Measurements from ENCODE around the gene SLC26A4. TPM values are rescaled to one million over a fixed set of nuclear protein-coding genes. Genes with fewer than 3 reads are reported as not detected.

SLC26A4 gene
- total RNA-seq, 1 experiment from 2014 or later: 0.24 TPM

DNA sequence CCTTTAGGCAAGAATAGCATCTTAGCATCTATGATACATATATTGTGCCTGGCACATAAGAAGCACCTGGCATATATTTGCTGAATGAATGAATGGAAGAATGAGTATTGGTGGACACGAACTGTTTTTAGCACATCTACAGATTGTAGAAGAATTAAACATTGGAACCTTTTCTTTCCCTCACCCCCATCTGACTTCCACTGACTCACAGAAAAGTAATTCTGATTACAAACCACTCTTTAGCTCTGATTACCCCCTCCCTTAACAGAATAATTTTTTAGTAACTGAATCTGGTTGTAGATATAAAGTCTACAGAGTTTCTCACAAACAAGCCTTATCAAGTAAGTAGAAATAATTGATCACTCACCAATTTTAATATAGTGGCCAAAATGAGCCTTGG lies 31.9 kb downstream of the SLC26A4 start:
- Histone ChIP-seq H3K27ac (no peak overlapping the region), H3K4me3 (no peak overlapping the region), H3K9me3 (replicated peaks) (no peaks in the 10 kb centered on the region), H3K27me3 (replicated peaks) (no peaks in the 10 kb centered on the region; the same call in 1 of the 2 replicates), H3K4me1 (replicated peaks) (peaks cover 4% of the 10 kb centered on the region; the same call in 1 of the 2 replicates), H3K36me3 (no peaks in the 10 kb centered on the region)
- DNase-seq (ENCODE audit: low read depth in 1 of 2, low spot score in 2 of 2): no peak

DNA sequence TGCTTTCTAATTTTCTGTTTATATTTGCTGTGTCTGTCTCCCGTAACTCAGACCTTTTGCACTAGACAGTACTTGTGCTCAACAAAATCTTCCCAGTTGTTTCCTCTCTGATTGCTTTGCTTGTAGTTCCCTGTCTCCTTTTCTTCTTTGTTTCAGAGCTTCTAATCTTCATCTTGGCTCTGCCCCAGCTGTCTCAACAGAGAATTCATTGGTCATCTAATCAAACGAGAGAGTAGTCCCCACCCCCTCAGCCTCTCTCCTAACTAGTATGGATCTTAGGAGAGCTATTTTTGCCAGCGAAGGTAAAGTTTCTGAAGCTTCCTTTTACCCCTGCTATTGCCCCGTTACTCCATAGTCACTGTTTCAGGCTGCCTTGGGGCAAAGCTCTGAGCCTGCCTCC lies 32.8 kb downstream of the SLC26A4 start:
- H3K27me3 ChIP-seq (replicated peaks): no peaks in the 10 kb centered on the region; the same call in 1 of the 2 replicates
- DNase-seq (ENCODE audit: low read depth in 1 of 2, low spot score in 2 of 2): no peak
- H3K4me3 ChIP-seq: no peak overlapping the region
- no peaks in the 10 kb centered on the region for H3K36me3 ChIP-seq
- no peak overlapping the region for H3K27ac ChIP-seq
- no peaks in the 10 kb centered on the region; the same call in 1 of the 2 replicates for H3K4me1 ChIP-seq (replicated peaks)
- H3K9me3 ChIP-seq (replicated peaks): no peaks in the 10 kb centered on the region

DNA sequence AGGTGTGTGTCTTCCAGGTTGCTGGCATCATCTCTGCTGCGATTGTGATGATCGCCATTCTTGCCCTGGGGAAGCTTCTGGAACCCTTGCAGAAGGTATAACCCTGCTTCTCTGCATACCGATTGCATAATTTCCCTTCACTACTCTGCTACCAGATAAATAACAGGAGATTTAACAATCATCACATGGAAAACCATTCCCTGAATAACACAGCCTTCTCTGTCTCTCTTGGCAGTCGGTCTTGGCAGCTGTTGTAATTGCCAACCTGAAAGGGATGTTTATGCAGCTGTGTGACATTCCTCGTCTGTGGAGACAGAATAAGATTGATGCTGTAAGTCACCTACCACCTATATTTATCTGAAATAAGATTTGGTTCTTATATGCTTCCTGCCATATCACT lies 33.8 kb downstream of the SLC26A4 start:
- no peak overlapping the region for H3K27ac ChIP-seq
- no peak for DNase-seq (ENCODE audit: low read depth in 1 of 2, low spot score in 2 of 2)

DNA sequence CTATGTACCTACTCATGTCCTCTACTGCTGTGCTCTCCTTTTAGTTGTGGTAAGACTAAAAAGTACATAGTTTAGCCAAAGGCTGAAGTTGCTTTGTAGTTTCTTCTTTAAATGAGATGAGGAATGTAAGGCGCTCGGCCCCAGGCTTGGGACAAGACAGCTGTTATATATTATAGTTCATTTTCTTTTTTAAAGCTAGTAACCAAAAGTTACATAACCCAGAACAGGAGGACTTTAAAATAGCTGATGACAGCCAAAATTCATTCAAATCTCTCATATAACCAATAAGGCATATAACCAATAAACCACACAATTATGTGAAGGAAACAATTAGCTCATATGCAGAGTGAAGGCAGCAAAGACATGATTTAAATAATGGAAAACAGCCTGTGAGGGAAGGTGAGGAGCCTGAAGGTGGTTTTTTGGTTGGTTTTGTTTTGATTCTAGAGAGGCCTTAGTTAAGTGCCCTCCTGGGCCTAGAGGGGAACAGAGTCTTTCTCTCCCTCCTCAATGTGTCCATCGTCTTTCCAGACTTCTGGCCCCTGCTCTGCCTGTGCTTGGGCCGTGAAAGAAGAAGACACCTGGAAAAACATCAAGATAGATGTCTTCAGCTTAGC lies 35.8 kb downstream of the SLC26A4 start:
- H3K36me3 ChIP-seq: no peaks in the 10 kb centered on the region
- H3K9me3 ChIP-seq (replicated peaks): no peaks in the 10 kb centered on the region
- no peaks in the 10 kb centered on the region; the same call in 1 of the 2 replicates for H3K27me3 ChIP-seq (replicated peaks)
- no peak for DNase-seq (ENCODE audit: low read depth in 1 of 2, low spot score in 2 of 2)
- no peak overlapping the region for H3K27ac ChIP-seq
- H3K4me3 ChIP-seq: no peak overlapping the region
- H3K4me1 ChIP-seq (replicated peaks): no peaks in the 10 kb centered on the region; the same call in 1 of the 2 replicates

More for the DNA sequence above, 33.8 kb downstream of the SLC26A4 start:
- Histone ChIP-seq H3K9me3 (replicated peaks) (no peaks in the 10 kb centered on the region), H3K36me3 (no peaks in the 10 kb centered on the region), H3K4me3 (no peak overlapping the region), H3K27me3 (replicated peaks) (no peaks in the 10 kb centered on the region; the same call in 1 of the 2 replicates), H3K4me1 (replicated peaks) (no peaks in the 10 kb centered on the region; the same call in 1 of the 2 replicates)

DNA sequence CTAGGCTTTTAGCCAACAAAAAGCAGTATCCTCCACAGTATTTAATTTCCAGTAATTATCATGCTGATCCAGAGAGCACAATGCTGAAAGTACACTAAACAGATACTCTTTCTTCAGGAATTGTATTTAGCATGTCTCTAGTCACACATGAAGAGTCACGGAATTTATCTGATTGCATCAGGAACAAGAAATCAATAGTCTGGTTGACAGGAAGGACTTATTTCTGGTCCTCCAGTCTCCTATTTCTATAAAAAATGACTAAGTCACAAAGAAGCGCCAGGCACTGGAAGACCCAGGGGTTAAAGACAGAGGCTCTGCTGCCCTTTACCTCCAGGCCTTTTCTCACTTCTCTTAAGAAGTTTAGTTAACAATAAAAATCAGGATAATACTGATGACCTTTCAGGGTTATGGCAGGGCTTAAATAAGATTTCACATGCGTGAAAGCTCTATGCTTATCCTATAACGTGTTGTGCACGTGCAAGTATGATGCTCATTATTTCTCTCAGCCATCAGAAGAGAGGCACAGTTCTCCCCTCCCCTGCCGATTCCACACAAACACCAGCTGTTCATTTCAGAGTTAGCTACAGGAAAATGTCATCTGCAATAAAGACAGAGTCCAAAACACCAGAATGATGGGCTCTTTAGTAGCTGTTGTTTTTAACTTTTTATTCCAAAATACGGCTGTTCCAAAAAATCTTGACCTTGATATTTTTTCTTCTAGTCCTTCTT lies 36.9 kb downstream of the SLC26A4 start:
- H3K4me1 ChIP-seq (replicated peaks): no peaks in the 10 kb centered on the region; the same call in 1 of the 2 replicates
- no peaks in the 10 kb centered on the region; the same call in 1 of the 2 replicates for H3K27me3 ChIP-seq (replicated peaks)
- DNase-seq (ENCODE audit: low read depth in 1 of 2, low spot score in 2 of 2): no peak
- no peaks in the 10 kb centered on the region for H3K9me3 ChIP-seq (replicated peaks)
- no peak overlapping the region for H3K4me3 ChIP-seq
- H3K36me3 ChIP-seq: no peaks in the 10 kb centered on the region
- H3K27ac ChIP-seq: no peak overlapping the region

DNA sequence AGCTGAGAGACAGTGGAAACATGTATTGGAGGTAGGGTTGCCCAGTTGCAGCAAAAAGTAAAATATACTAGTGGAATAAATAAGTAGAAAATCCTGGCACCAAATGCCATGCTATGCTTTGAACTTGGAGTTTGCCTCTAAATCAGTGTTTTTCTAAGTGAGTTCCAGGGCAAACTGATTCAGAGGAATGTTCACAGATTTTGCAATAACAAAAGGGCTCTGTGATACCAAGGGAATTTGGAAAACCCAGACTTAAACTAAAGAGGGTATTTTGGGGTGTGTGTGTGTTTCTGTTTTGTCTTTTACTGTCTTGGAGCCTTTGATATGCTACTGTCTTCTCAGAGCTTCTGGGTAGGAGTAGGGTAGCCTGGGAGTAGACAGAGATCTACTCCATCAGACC lies 39.9 kb downstream of the SLC26A4 start:
- H3K4me1 ChIP-seq (replicated peaks): no peaks in the 10 kb centered on the region
- no peak overlapping the region for H3K4me3 ChIP-seq
- no peaks in the 10 kb centered on the region; the same call in 1 of the 2 replicates for H3K27me3 ChIP-seq (replicated peaks)
- DNase-seq (ENCODE audit: low read depth in 1 of 2, low spot score in 2 of 2): no peak
- H3K9me3 ChIP-seq (replicated peaks): no peaks in the 10 kb centered on the region
- no peaks in the 10 kb centered on the region for H3K36me3 ChIP-seq
- H3K27ac ChIP-seq: no peak overlapping the region

DNA sequence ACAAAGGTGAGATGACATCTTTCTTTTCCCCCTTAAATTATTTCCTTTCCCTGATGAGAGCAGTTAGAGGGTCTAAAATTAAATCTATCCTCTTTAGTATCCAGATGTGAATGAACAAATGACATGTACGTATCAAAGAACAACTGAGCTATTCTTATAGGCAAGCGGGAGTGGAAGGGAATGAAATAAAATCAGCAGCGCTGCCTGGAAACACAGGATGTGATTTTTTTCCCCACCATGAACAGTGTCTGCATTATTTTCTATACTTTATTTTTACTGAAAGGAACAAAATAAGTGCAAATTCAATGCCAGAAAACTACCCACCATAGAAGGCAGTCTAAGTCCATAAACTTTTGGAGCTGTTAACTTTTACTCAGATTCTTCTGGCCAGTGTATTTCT lies 40.6 kb downstream of the SLC26A4 start:
- Histone ChIP-seq H3K36me3 (no peaks in the 10 kb centered on the region), H3K27ac (no peak overlapping the region), H3K27me3 (replicated peaks) (no peaks in the 10 kb centered on the region; the same call in 1 of the 2 replicates), H3K4me3 (no peak overlapping the region), H3K4me1 (replicated peaks) (no peaks in the 10 kb centered on the region), H3K9me3 (replicated peaks) (no peaks in the 10 kb centered on the region)
- DNase-seq (ENCODE audit: low read depth in 1 of 2, low spot score in 2 of 2): no peak

DNA sequence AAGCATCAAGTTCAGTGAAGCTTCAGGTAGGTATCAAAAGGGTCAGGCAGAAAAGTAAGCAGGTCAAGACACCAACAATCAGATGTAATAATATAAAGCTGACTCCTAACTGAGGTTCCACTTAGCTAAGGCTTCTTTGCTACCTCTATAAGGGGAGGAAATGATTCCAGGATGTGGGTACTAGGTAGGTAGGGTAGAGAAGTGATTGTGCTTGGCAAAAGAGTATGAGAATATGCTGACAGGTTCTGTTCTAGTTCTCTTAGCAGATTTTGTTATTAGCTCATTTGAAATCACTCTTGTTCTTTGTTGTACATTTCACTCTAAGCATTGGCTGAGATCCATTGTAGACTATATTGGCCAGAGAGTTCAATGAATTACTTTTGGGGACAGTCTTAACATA lies 42.6 kb downstream of the SLC26A4 start:
- H3K27me3 ChIP-seq (replicated peaks): no peaks in the 10 kb centered on the region
- H3K27ac ChIP-seq: no peak overlapping the region
- no peak for DNase-seq (ENCODE audit: low read depth in 1 of 2, low spot score in 2 of 2)
- H3K9me3 ChIP-seq (replicated peaks): no peaks in the 10 kb centered on the region
- H3K4me3 ChIP-seq: no peak overlapping the region
- no peaks in the 10 kb centered on the region for H3K36me3 ChIP-seq
- no peaks in the 10 kb centered on the region for H3K4me1 ChIP-seq (replicated peaks)

DNA sequence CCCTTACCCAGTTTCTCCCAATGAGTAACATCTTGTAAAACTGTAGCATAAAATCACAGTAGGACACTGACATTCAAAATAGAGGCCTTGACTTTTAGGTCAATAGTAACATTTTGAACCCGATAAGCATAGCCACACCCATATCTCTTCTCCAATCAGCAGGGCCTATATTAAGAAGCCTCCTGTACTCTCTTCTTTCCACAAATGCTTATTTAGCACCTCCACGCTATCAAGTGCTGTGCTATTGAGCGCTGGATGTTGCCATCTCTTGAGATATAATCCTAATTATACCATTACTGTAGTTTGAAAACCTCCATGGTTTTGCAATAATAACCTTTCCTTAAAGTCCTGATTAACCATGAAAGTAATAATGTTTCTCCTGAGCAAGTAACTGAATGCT lies 43.2 kb downstream of the SLC26A4 start:
- Histone ChIP-seq H3K9me3 (replicated peaks) (no peaks in the 10 kb centered on the region), H3K4me3 (no peak overlapping the region), H3K36me3 (no peaks in the 10 kb centered on the region), H3K27ac (no peak overlapping the region), H3K27me3 (replicated peaks) (no peaks in the 10 kb centered on the region), H3K4me1 (replicated peaks) (no peaks in the 10 kb centered on the region)
- DNase-seq (ENCODE audit: low read depth in 1 of 2, low spot score in 2 of 2): no peak

DNA sequence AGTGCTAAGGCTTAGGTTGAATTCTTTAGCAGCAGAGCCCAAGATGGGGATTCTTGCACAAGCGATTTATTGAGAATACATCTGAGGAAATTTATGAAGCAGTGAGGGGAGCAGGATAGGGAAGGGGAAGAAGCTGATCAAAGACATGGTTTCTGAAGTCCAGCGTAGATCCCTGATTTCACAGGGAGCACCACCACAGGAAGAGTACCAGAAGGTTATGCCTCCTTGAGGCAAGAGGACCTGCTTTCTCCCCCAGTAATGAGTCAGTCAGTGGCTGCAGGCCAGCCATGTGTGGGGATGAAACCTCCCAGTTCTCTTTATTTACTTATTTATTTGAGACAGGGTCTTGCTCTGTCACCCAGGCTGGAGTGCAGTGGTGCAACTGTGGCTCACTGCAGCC lies 48.3 kb downstream of the SLC26A4 start:
- Histone ChIP-seq H3K4me1 (replicated peaks) (peaks cover 7% of the 10 kb centered on the region; the same call in 1 of the 2 replicates), H3K27me3 (replicated peaks) (no peaks in the 10 kb centered on the region), H3K36me3 (no peaks in the 10 kb centered on the region), H3K4me3 (no peak overlapping the region), H3K9me3 (replicated peaks) (no peaks in the 10 kb centered on the region), H3K27ac (no peak overlapping the region)
- no peak for DNase-seq (ENCODE audit: low read depth in 1 of 2, low spot score in 2 of 2)

DNA sequence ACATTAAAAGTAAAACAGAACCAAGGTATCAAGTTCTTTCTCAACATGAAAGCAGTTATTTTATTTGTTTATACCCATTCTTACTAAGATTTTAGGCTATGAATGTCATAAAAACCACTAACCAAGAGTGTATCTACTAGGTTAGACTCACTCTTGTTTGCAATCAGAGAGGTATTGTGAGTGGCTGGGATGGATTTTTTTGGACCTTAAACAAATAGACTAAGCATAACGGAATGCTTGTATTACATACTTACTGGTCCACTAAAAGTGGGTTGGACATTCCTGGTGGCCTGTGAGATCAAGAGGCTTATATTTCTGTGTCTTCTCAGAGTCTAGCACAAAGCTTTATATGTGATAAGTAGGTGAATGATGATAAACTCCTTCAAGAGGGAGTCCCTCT lies 50.7 kb downstream of the SLC26A4 start:
- H3K4me3 ChIP-seq: no peak overlapping the region
- no peaks in the 10 kb centered on the region for H3K36me3 ChIP-seq
- no peak overlapping the region for H3K27ac ChIP-seq
- H3K9me3 ChIP-seq (replicated peaks): no peaks in the 10 kb centered on the region
- peaks cover 7% of the 10 kb centered on the region; the same call in 1 of the 2 replicates for H3K4me1 ChIP-seq (replicated peaks)
- peak in 1 of 2 experiments; percentile 50 for DNase-seq (ENCODE audit: low read depth in 1 of 2, low spot score in 2 of 2)
- no peaks in the 10 kb centered on the region for H3K27me3 ChIP-seq (replicated peaks)

DNA sequence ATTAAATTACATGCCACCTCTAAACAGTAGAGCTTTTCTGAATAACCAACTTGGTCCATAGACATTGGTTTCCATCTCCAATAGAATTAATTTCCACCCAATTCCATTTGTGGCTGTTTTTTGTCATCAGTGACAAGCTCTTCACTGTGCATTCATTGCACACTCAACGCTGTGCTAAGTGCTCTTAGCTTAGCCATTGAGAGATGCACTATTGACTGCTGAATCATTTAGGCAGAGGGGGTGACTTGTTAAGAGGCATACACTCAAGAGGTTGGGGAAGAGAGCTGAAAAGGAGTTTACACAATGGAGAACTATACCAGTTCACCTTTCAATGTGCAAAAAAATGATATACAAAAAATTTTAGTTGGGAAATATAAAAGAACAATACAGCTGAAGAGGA lies 51.4 kb downstream of the SLC26A4 start:
- Histone ChIP-seq H3K27me3 (replicated peaks) (no peaks in the 10 kb centered on the region), H3K4me1 (replicated peaks) (peaks cover 7% of the 10 kb centered on the region; the same call in 1 of the 2 replicates), H3K9me3 (replicated peaks) (no peaks in the 10 kb centered on the region), H3K4me3 (no peak overlapping the region), H3K36me3 (no peaks in the 10 kb centered on the region), H3K27ac (no peak overlapping the region)
- no peak for DNase-seq (ENCODE audit: low read depth in 1 of 2, low spot score in 2 of 2)

DNA sequence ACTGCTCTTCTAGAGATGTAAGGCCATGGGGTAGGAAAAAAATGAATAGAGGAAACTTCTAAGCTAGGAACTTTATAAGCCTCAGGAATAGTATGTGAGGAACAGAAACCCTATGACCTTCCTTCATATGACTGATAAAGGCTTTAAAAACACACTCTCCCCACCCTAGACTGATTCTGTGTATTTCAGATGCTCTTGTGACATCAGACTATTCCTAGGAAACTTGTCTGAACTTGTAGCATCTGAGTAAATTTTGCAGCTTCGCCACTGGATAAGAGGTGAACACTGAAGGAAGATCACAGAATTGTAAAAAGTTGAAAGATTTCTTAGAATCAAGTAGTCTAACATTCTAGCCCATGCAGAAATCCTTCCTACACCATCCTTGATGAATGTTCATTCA lies 52.3 kb downstream of the SLC26A4 start:
- H3K36me3 ChIP-seq: no peaks in the 10 kb centered on the region
- peaks cover 7% of the 10 kb centered on the region; the same call in 1 of the 2 replicates for H3K4me1 ChIP-seq (replicated peaks)
- H3K27ac ChIP-seq: no peak overlapping the region
- no peak overlapping the region for H3K4me3 ChIP-seq
- no peaks in the 10 kb centered on the region for H3K27me3 ChIP-seq (replicated peaks)
- no peak for DNase-seq (ENCODE audit: low read depth in 1 of 2, low spot score in 2 of 2)
- no peaks in the 10 kb centered on the region for H3K9me3 ChIP-seq (replicated peaks)

DNA sequence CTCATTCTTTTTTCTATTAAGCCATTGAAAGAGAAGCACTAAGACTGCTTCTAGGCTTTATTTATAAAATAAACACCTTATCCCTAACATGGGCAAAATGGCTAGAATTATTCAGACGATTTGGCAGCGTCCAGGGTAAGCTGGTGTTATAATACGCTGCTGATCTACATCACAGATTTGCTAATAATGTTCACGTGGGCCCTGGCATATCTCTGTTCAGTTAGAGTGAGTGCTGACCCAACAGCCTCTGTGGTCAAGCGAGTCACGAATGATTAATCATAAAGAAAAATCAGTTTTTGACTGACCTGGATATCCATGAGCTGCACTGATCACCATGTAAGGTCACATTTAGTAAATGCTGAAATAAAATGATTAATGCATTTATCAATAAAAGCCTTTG lies 54.9 kb downstream of the SLC26A4 start:
- DNase-seq (ENCODE audit: low read depth in 1 of 2, low spot score in 2 of 2): no peak
- no peak overlapping the region for H3K4me3 ChIP-seq
- no peak overlapping the region for H3K27ac ChIP-seq
- H3K4me1 ChIP-seq (replicated peaks): peaks cover 14% of the 10 kb centered on the region
- H3K27me3 ChIP-seq (replicated peaks): no peaks in the 10 kb centered on the region
- H3K36me3 ChIP-seq: no peaks in the 10 kb centered on the region
- no peaks in the 10 kb centered on the region for H3K9me3 ChIP-seq (replicated peaks)
